Urinary bladder (tissue), 4 donors: ENCODE data around the gene FDX2. TPM values are rescaled to one million over a fixed set of nuclear protein-coding genes. Genes with fewer than 3 reads are reported as not detected.

Experiments used
- DNase-seq: peaks from one replicate; pipeline ENCODE4 v3.0.0-alpha.2; 2015; ENCODE audit errors: extremely low spot score
- H3K27ac ChIP-seq: one replicate; pipeline ENCODE4 v1.5.1; 2013; ENCODE audit warnings: low read depth, mild to moderate bottlenecking, moderate library complexity
- H3K36me3 ChIP-seq: one replicate; pipeline ENCODE4 v1.6.1; 2013; ENCODE audit warnings: mild to moderate bottlenecking, moderate library complexity; ENCODE audit not compliant: insufficient read depth
- H3K4me1 ChIP-seq: one replicate; pipeline ENCODE4 v1.6.1; 2013; ENCODE audit warnings: mild to moderate bottlenecking, moderate library complexity; ENCODE audit not compliant: insufficient read depth
- H3K4me3 ChIP-seq: one replicate; pipeline ENCODE4 v1.5.1; 2013; ENCODE audit warnings: low read depth, low read length
- WGBS: extraction: QIAGEN DNeasy Blood & Tissue Kit; methylation state at CpG from one replicate; pipeline ENCODE4 v1.1.7; 2013; 5-methylcytosine and 5-hydroxymethylcytosine counted together
- polyA plus RNA-seq: library from polyadenylated mRNA; stranded (reverse); fragments of 200-250 nt; gene quantifications from one replicate; pipeline ENCODE4 v1.2.3, GENCODE V29; 2013
- total RNA-seq: library from RNA; depleted of rRNA; stranded (reverse); fragments of >200 nt; gene quantifications from one replicate; pipeline ENCODE4 v1.2.3, GENCODE V29; 2014
- donor health status: healthy with polysubstance abuse.
- donor health status: healthy.

FDX2 gene
- total and polyA plus RNA-seq, 2 donors, result 5.7 to 22.0 TPM

- Histone ChIP-seq H3K27ac (no peak overlapping the region), H3K4me3 (no peak overlapping the region), H3K36me3 (peaks cover 3% of the 10 kb centered on the region), H3K4me1 (no peaks in the 10 kb centered on the region)
- DNase-seq, result no peak
- 93% methylated on average over 8 of the region's 8 CpGs for WGBS
These were observed 9.9 kb upstream of the FDX2 start for GRCh38 chr19:10325732-10326131.

GRCh38 chr19:10321874-10322835, 6.3 kb upstream of the FDX2 start:
- H3K27ac ChIP-seq, result no peak overlapping the region
- WGBS, result 90% methylated on average over 19 of the region's 19 CpGs

GRCh38 chr19:10321417-10321797, 5.6 kb upstream of the FDX2 start:
- DNase-seq, result no peak
- H3K27ac ChIP-seq, result no peak overlapping the region
- H3K4me1 ChIP-seq, result no peaks in the 10 kb centered on the region
- WGBS, result 89% methylated on average over 11 of the region's 11 CpGs
- peaks cover 5% of the 10 kb centered on the region for H3K36me3 ChIP-seq
- no peak overlapping the region for H3K4me3 ChIP-seq

More at GRCh38 chr19:10321874-10322835, 6.3 kb upstream of the FDX2 start:
- Histone ChIP-seq H3K36me3 (peaks cover 5% of the 10 kb centered on the region), H3K4me1 (no peaks in the 10 kb centered on the region), H3K4me3 (no peak overlapping the region)
- DNase-seq, result no peak

GRCh38 chr19:10320602-10321416, 5.0 kb upstream of the FDX2 start:
- Histone ChIP-seq H3K36me3 (peaks cover 5% of the 10 kb centered on the region), H3K4me1 (no peaks in the 10 kb centered on the region), H3K27ac (no peak overlapping the region), H3K4me3 (no peak overlapping the region)
- 93% methylated on average over 32 of the region's 32 CpGs for whole genome bisulfite sequencing
- DNase-seq, result no peak

GRCh38 chr19:10318807-10319682, 3.2 kb upstream of the FDX2 start:
- Histone ChIP-seq H3K4me3 (no peak overlapping the region), H3K27ac (no peak overlapping the region), H3K4me1 (no peaks in the 10 kb centered on the region), H3K36me3 (peaks cover 5% of the 10 kb centered on the region)
- WGBS, result 94% methylated on average over 13 of the region's 13 CpGs
- DNase-seq, result no peak

GRCh38 chr19:10317857-10318462, 2.1 kb upstream of the FDX2 start:
- Histone ChIP-seq H3K36me3 (peaks cover 5% of the 10 kb centered on the region), H3K4me1 (no peaks in the 10 kb centered on the region), H3K27ac (no peak overlapping the region), H3K4me3 (no peak overlapping the region)
- 95% methylated on average over 15 of the region's 15 CpGs for WGBS
- DNase-seq, result no peak

GRCh38 chr19:10317045-10317856, 1.4 kb upstream of the FDX2 start:
- no peak overlapping the region for H3K4me3 ChIP-seq
- peaks cover 5% of the 10 kb centered on the region for H3K36me3 ChIP-seq
- H3K4me1 ChIP-seq, result no peaks in the 10 kb centered on the region
- no peak overlapping the region for H3K27ac ChIP-seq
- WGBS, result 82% methylated on average over 29 of the region's 29 CpGs
- DNase-seq, result no peak

GRCh38 chr19:10316229-10317044, 622 bp upstream of the FDX2 start:
- DNase-seq, result no peak
- Histone ChIP-seq H3K27ac (no peak overlapping the region), H3K36me3 (peaks cover 4% of the 10 kb centered on the region), H3K4me1 (no peaks in the 10 kb centered on the region), H3K4me3 (no peak overlapping the region)
- WGBS, result 63% methylated on average over 19 of the region's 19 CpGs

- Histone ChIP-seq H3K36me3 (no peaks in the 10 kb centered on the region), H3K4me3 (no peak within 1 kb of the TSS), H3K4me1 (no peaks in the 10 kb centered on the region), H3K27ac (no peak within 1 kb of the TSS)
- 93% methylated on average over 24 of the region's 24 CpGs for whole genome bisulfite sequencing
- DNase-seq, result no peak
These were observed 6.4 kb downstream of the FDX2 start, which contains the start of gene ZGLP1 for GRCh38 chr19:10309423-10309822. Gene ZGLP1, minus strand, starts transcription at chr19:10309815.

GRCh38 chr19:10306327-10306726, 9.5 kb downstream of the FDX2 start:
- no peak overlapping the region for H3K27ac ChIP-seq
- DNase-seq, result no peak
- H3K4me3 ChIP-seq, result no peak overlapping the region
- H3K4me1 ChIP-seq, result no peaks in the 10 kb centered on the region
- H3K36me3 ChIP-seq, result no peaks in the 10 kb centered on the region
- WGBS, result 92% methylated on average over 5 of the region's 5 CpGs

- DNase-seq, result no peak
- Histone ChIP-seq H3K36me3 (no peaks in the 10 kb centered on the region), H3K4me1 (no peaks in the 10 kb centered on the region), H3K27ac (no peak overlapping the region), H3K4me3 (no peak overlapping the region)
- 79% methylated on average over 17 of the region's 17 CpGs for WGBS
These were observed 10.5 kb downstream of the FDX2 start for GRCh38 chr19:10305139-10305806.
